Epidermal melanocyte (primary cell): ENCODE data around the gene OMA1.
"Not testable (repeated sequence)": the region's sequence is repeated elsewhere in the genome, so short reads cannot be mapped to it uniquely, and the experiment has no call there.

Experiments used
- DNase-seq: peaks from one replicate; pipeline ENCODE4 v3.0.0; 2011; ENCODE audit warnings: low spot score; ENCODE audit not compliant: insufficient read length

OMA1 gene

DNA sequence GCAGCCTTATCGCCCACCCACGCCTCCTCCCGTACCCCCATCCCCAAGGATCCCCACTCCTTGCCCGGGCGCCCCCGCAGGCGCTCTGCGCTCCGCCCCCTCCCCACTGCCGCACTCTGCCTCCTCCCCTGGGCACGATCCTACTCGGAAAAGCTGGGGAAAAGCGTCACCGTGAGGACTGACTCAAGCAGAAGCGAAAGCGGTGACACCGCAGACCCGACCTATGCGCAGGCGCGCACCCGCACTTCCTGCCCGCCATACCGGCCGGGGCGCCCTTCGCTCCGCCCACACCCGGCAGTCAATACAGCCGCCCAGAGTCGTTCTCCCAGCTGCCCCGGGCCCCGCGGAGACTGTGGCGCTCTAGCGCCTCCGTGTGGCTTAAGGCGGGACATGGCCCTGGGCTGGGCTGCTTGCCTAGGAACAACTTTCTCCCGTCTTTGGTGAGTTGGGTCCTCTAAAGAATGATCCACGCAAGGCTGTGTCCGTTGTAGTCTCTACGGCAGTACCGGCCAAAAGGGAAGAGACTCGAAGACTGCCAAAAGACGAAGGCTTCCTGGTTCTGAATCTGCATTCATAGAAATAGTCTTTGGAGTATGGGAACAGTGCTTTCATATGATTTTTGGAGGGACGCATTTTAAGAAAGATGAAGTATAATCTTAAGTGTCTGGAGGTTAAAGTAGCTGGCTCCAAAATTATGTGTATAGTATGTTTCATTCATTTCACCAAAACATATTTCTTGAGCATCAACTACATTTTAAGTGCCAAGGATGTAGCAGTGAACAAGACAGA, at the start of gene OMA1:
OMA1 (minus strand) TSS at position 207 of the 789 bp plus-strand sequence. CDS start 7,432 bp downstream, outside the sequence.
- DNase-seq, result peak; percentile 79

DNA sequence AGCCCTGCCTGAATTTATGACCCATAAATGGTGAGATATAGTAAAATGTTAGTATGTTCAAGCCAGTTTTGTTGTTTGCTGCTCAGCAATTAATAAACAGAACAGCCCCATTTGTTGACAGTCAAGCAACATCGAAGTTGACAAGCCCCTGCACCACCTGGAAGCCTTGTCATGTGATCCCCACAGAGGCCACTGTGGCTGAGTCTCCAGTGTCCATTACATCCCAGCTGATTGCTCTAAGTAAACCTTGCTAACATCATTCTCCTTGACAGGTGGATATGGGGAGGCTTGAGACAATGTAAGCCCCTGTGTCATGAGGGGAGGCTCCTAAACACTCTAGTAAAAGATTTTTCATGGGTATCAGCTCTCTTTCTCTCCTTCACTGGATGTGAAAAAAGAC, 48.0 kb upstream of the OMA1 start:
- no peak for DNase-seq

DNA sequence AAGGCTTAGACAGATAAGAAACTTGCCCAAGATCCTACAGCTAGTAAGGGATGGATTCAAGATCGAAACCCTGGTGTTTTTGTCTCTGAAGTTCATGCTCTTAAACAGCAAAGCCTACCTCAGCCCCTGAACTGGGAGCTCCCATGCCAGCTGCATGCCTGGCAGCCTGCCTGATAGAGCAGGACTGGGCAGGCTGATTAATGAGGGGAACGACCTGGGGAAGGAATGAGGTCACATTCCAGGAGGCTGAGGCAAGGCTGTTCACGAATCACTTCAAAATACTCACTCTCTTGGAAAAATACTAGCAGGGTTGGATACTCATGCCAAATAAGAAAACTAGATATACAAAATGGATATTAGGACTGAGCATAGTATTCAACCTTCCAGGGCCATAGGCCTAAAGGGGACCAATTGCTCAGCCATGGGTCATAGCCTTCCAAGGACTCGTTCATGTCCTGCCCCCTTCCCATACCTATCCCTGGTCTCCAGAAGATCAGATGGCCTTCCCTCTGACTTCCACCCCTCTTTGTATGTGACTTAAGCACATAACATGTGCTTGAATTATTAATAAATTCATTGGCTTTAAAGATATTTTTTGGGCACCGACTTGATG, 46.1 kb upstream of the OMA1 start:
- DNase-seq, result peak; percentile 64

DNA sequence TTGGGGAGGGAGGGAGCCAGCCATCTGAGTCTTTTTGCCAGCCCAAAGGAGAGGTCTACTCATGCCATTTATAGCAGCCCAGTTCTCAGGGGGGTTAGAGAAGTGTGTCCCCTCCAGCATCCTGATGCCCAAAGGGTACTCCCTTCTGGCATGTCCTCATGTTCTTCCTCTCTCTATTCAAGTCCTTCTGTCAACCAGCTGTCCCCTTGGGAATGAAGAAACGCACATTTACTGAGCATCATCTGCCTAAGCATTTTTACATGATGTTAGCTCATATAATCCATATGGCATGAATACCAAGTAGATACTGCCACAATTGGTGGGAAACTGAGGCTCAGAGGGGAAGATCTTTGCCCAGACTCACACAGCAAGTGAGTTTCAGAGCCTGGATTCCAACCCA, 45.3 kb upstream of the OMA1 start:
- DNase-seq, result no peak

DNA sequence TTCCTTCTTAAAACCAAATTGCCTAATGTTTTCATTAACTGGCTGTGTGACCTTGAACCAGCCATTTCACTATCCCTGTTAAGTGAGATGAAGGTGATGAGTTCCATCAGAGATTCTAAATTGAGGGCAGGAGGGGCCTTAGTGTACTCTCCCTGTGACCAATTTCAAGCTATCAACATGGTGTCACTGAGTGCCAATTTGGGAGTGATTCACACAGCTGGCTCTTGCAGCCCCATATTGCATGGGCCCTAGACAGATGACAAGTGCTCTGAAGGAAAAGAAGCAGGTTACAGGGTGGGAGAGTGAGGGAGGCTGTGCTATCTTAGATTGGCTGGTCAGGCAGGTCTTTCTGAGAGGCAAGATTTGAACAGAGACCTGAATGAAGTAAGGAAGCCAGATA, 43.5 kb upstream of the OMA1 start:
- DNase-seq, result no peak

DNA sequence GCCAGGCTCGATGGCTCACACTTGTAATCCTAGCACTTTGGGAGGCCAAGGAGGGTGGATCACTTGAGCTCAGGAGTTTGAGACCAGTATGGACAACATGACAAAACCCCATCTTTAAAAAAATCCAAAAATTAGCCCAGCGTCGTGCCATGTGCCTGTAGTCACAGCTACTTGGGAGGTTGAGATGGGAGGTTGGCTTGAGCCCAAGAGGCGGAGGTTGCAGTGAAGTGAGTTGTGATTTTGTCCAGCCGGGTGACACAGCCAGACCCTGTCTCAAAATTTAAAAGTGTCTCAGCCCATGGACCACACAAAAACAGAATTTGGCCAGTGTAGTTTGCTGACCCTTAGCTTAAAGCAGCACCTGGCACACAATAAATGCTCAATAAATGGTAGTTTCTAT, 41.9 kb upstream of the OMA1 start:
- DNase-seq, result no peak

DNA sequence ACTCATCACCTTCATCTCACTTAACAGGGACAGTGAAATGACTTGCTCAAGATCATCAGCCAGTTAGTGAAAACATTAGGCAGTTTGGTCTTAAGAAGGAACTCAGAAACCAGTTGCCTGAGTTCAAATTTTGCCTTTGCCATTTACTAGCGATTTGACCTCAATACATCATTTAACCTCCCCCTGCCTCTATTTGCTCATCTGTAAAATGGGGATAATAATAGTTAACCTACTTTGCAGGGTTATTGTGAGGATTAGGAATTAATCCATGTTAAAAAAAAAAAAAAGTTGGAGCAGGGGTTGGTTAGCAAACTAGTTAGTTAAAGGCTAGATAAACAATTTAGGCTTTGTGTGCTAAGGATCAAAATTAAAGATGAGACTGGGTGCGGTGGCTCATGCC, 41.1 kb upstream of the OMA1 start:
- no peak for DNase-seq

DNA sequence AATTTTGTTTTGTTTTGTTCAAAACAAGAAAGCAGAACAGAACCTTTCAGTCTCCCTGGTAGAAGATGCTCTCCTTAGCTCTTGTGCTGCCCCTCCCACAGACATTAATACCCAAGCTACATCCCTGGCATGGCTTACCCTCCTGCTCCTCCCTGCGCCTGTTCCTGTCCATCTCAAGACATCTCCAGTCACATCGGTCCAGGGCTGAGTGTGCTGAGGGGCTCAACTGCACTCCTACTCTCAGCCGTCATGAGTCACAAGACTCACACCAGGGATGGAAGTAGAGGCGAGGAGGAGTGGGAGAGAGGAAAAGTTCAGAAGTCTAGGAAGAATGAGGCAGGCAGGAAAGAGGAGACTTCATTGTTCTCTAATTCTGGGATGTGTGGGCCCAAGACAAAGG, 39.7 kb upstream of the OMA1 start:
- no peak for DNase-seq

DNA sequence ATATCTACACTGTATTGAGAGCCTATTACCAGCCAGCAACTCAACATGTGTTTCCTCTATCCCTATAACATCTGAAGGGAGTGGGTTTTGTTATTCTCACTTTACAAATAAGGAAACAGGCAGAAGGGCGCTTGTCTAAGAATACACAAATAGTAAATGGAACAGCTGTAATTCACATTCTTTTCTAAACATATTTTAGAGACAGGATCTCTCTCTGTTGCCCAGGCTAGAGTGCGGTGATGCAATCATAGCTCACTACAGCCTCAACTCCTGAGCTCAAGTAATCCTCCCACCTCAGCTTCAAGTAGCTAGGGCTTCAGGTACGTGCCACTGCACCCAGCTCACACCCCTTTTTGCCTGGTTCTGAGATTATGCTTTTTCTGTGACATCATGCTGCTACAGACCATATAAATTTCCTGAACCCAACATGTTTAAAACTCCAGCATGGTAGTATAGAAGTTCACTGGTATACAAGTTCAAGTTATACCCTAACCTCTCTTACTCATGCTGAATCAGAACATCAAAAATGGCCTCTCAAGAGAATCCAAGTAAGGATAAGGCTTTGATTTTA, 39.1 kb upstream of the OMA1 start:
- DNase-seq, result no peak

DNA sequence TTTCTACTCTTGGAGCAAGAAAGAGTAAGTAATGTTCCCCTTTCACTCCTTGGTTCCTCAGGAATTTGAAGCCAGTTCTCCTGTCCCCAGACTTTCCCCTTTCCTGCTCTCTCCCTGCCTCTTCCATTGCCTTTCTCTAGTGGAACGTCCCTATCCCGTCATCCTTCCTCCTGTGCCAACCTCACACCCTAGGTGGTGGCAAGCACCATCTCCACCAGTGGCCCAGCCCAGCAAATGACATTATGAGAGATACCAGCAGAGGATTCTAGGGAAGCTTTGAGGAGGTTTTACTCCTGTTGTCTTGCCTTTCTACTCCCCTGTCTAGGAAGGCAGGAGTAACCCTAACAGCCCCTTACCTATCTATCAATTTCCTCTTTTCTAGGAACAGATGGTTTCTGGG, 38.6 kb upstream of the OMA1 start:
- DNase-seq, result no peak

DNA sequence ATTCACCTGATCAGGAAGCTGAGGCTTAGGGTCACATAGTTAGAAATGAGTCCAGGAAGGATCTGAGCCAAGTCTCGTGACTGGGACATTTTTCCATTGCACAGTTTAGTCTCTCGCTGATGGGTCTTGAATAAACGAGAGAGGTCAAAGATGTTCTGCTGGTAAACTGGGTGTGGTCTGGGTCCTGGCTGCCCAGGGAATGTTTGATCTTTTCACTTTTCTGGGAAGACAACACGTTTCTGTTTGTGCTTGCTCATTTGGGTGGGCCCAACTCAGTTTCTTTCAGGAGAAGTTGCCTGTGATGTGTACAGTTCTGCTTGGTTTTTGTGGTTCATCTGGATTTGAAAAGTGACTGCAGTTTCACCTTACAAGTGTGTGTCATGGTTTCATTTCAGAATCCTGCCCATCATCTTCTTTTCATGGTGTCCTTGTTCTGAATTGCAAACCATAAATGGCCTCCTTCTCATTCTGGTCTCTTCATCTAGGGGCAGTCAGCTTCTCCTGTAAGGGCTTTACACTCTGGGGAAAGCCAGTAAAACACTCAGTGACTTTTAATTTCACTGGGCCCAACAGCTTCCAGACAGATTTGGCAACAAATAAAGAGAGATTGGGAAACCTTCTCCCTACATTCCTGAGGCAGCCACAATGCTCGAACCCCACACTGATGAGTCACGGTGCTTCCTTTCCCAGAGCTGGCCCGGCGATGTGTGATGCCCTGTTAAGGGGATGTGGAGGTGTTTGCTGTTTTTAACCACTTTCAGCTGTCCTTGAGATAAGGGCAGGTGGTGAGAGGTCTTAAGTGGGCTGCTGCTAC, 37.8 kb upstream of the OMA1 start:
- peak; percentile 45 for DNase-seq

DNA sequence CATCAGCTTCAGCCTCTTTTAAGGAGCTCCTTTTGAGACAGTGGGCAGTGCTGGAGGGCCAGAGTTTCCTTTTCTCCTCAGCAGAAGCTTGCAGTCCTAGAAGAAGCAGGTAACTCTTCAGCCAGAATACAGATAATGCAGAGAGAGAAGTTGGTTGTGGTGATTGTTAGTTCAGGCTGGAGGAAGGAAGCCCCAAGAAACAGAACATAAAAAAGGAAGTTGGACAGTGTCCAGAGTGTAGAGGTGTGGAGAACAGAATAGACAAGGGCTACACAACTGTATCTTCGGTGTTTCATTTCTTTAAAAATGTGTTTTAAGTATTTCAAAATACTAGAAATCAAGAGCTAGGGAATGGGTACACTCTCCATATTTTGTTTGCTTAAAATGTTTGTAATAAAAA, 37.0 kb upstream of the OMA1 start:
- DNase-seq, result no peak

DNA sequence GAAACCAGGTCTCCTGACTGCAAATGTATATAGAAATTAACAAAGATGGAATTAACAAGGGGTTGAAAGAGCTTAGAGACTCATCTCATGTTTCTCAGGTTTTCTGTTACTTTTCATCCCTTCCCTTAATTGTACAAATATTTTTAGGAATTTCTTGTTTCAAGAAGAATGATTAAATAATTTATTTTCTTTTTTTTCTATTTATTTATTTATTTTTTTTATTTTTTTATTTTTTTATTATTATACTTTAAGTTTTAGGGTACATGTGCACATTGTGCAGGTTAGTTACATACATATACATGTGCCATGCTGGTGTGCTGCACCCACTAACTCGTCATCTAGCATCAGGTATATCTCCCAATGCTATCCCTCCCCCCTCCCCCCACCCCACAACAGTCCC, 35.6 kb upstream of the OMA1 start:
- DNase-seq, result not testable (repeated sequence)

DNA sequence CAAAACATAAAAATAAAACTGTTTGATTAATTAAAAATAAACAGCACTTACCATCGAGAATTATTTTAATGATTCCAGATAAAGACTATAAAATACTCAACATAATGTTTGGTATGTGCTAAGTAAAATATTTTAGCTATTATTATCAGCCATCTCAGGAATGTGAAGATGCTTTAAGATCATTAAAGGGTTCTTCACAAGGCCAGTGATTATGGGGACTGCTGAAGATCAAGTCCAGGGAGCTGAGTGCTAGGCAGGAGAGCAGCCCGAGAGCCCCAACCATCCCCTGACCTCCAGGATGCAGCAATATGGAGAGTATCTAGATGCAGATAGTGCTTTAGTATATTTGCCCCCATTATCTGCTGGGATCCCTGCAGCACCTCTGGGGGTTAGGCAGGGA, 35.1 kb upstream of the OMA1 start:
- DNase-seq, result no peak

DNA sequence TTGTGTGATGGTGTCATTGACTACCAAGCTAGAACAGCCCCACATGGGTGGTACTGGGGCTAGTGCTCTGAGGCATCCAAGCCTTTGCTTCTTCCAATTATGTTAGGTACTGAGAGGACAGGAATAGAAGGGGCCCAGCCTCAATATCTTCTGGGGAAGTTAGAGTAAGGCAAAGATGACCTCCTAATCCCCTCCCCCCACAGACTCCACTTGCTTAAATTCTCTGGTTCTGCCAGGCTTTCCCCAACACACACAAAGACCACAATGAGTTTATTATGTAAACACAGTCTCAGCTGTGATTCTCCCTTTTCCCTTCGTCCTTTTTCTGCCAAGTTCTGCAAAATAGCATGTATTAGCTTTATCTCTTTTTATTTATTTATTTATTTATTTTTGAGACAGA, 33.7 kb upstream of the OMA1 start:
- DNase-seq, result no peak

DNA sequence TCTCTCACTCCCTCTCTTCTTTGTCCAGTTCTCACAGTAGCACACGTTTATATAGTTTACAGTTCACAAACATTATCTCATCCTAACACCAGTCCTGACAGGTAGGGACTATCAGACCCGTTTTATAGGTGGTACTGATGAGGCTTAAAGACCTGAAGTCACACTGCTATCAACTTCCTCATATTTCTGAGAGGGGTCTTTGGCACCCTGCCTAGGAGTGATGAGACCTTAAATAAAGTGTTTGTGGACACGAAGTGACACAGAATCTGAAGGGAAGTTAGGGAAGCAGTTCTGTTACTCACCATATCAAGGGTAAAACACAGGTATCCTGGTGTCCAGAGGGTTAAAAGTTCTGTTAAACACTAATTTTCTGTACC, 31.1 kb upstream of the OMA1 start:
- DNase-seq, result no peak

DNA sequence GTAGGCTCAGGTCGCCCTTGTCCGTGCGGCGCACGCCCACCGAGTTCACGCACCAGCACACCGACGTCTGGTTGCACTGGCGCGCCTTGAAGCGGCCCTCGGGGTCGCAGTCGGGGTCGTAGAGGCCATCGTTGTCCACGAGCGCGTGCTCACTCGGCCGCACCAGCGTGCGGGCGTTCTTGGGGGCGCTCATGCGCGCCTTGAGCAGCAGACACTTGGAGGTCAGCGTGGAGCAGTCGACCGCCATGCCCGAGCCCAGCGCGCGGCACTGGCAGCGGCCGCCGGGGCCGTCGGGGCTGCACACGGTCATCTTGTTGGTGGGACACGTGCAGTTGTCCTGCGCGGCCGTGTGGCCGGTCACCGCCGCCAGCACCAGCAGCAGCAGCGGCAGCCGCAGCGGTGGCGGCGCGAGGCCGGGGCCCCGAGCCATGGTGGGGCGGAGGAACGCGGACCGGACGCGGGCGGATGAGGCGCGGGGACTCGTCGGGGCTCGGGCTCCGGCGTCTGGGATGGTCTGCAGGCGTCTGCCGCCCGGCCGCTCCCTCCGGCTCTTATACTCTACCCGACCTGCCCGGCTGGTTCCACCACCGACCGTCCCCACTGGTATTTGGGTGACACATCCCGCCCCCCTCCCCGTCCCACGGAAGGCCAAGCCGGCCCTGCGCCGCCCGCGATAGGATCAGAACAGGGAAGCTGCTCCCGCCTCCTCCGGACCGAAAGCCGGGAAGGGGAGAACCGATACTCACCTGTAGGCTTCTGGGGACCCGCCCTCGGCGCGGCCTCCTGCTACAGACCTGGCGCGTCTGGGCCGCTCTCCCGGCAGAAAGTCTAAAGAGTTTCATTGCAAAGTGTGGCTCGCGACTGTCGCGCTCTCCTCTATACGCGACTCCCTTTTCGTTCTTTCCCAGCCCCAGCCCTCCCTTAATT, 30.5 kb upstream of the OMA1 start, which contains the start of gene TACSTD2:
TACSTD2 (minus strand) TSS at position 526 of the 927 bp plus-strand sequence; CDS start at position 430, 96 bp downstream.
- DNase-seq, result no peak

DNA sequence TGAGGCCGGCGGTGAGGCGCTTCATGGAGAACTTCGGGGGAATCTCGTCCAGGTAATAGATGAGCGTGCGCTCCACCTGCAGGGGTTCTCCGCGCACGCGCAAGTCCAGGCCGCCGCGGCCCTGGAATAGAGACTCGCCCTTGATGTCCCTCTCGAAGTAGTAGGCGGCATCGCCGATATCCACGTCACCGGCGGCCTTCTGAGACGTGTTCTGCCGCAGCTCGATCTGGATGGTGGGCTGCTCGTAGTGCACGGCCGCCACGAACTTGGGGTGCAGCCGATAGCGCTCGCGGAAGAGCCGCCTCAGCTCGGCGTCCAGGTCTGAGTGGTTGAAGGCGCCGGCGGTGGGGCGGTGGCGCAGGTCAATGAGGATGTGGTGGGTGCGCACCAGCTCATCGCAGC, 29.8 kb upstream of the OMA1 start:
- no peak for DNase-seq

DNA sequence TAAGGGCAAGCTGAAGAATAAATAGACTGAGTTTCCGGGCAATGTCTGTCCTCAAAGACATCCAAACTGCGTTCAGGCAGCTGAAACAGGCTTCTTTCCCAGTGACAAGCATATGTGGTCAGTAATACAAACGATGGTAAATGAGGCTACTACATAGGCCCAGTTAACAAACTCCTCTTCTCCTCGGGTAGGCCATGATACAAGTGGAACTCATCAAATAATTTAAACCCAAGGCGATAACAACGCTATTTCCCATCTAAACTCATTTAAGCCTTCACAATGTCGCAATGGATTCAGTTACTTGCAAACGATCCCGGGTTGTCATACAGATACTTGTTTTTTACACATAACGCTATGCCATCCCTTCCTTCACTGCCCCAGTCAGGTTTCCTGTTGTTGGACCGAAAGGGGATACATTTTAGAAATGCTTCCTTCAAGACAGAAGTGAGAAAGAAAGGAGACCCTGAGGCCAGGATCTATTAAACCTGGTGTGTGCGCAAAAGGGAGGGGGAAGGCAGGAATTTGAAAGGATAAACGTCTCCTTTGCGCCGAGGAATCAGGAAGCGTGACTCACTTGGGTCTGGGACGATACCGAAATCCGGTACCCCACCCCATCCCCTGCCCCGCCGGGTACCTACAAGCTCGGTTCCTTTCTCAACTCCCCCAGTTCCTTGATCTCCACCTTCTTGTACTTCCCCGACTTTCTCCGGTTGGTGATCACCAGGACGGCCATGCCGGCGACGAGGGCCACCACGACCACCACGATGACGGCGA, 29.2 kb upstream of the OMA1 start:
- no peak for DNase-seq

DNA sequence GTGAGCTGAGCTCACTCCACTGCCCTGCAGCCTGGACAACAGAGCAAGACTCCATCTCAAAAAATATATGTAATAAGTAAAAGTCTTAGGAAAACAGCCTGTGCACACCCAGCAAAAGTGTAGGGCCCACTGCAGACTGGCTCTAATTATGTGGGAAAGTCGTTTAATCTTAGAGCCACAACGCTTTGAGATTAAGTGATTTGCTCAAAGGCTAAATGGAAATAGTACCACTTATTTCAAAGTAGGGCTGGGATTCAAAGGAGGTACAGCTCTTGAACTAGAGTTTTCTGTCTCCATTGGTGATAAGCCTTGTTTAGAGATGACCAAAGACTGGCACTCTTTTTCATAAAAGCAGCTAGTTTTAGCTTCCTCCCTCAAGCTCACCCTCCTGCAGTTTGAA, 28.3 kb upstream of the OMA1 start:
- DNase-seq, result no peak
